Stimulated activated memory B cell treated with anti-CD40 and anti-IgM and Interleukin-4, amounts not matched to agents 10 μg/mL and 1 μg/mL and 100 μg/mL, for 72 hours (primary cell): ENCODE data around the gene TMSB10.

Source experiments
- ATAC-seq: fragments of 150-1000 bp; cut with Tn5 transposase; 2 replicates; pipeline ENCODE4 v1.10.0; 2021
- H3K27ac Mint-ChIP-seq: one replicate; pipeline ENCODE4 v1.8.0; 2022; ENCODE audit warnings: mild to moderate bottlenecking, mixed read lengths
- H3K27me3 Mint-ChIP-seq: one replicate; pipeline ENCODE4 v1.8.0; 2022; ENCODE audit warnings: mixed read lengths
- H3K36me3 Mint-ChIP-seq: one replicate; pipeline ENCODE4 v1.8.0; 2022; ENCODE audit warnings: mixed read lengths
- H3K4me1 Mint-ChIP-seq: one replicate; pipeline ENCODE4 v1.8.0; 2022; ENCODE audit warnings: mixed read lengths
- H3K4me3 Mint-ChIP-seq: one replicate; pipeline ENCODE4 v1.8.0; 2022; ENCODE audit warnings: mild to moderate bottlenecking, moderate library complexity, mixed read lengths
- H3K9me3 Mint-ChIP-seq: one replicate; pipeline ENCODE4 v1.8.0; 2022; ENCODE audit warnings: mixed read lengths

The TMSB10 gene

GRCh38 chr2:84954329-84954728, 48.9 kb downstream of the TMSB10 start:
- H3K27ac Mint-ChIP-seq: no peak overlapping the region

More at GRCh38 chr2:84954329-84954728, 48.9 kb downstream of the TMSB10 start:
- H3K9me3 Mint-ChIP-seq: no peaks in the 10 kb centered on the region
- H3K4me3 Mint-ChIP-seq: no peak overlapping the region
- ATAC-seq: no peak
- peaks cover 18% of the 10 kb centered on the region for H3K4me1 Mint-ChIP-seq
- peaks cover 6% of the 10 kb centered on the region for H3K36me3 Mint-ChIP-seq
- H3K27me3 Mint-ChIP-seq: no peaks in the 10 kb centered on the region
